NB4 (cell line): Measurements from ENCODE around the gene METAP1D.

Source experiments
- TF ChIP-seq, protein P1 (sequence below): IDR thresholded peaks from one replicate; pipeline ENCODE4 v1.5.1; 2012; ENCODE audit warnings: low read depth, low read length
- TF ChIP-seq, protein P2 (sequence below): IDR thresholded peaks from 2 replicates; pipeline ENCODE4 v1.6.1; 2011; ENCODE audit warnings: low read depth, low read length

DNA sequence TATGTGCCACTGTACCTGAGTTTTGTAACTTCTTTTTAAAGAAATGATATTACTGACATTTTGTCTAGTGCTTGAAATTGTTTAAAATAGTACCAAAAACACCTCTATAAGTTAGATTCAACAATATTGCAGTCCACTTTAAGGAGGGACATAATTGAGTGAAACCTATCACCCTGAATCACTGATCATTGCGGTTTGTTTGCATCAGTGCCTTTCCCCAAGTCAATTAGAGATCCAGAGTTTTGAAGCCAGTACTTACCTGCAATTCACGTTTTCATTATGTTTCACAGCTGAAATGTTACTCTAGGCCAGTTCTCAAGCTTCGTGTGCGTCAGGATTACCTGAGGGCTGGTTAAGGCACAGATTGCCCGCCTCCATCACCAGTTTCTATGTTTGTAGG, 58.9 kb downstream of the METAP1D start:
- TF ChIP-seq, protein P1, sequence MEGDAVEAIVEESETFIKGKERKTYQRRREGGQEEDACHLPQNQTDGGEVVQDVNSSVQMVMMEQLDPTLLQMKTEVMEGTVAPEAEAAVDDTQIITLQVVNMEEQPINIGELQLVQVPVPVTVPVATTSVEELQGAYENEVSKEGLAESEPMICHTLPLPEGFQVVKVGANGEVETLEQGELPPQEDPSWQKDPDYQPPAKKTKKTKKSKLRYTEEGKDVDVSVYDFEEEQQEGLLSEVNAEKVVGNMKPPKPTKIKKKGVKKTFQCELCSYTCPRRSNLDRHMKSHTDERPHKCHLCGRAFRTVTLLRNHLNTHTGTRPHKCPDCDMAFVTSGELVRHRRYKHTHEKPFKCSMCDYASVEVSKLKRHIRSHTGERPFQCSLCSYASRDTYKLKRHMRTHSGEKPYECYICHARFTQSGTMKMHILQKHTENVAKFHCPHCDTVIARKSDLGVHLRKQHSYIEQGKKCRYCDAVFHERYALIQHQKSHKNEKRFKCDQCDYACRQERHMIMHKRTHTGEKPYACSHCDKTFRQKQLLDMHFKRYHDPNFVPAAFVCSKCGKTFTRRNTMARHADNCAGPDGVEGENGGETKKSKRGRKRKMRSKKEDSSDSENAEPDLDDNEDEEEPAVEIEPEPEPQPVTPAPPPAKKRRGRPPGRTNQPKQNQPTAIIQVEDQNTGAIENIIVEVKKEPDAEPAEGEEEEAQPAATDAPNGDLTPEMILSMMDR: no peak
- TF ChIP-seq, protein P2, sequence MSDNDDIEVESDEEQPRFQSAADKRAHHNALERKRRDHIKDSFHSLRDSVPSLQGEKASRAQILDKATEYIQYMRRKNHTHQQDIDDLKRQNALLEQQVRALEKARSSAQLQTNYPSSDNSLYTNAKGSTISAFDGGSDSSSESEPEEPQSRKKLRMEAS: no peak
